T-cell (primary cell): ENCODE results near the gene LRCH1. TPM values are rescaled to one million over a fixed set of nuclear protein-coding genes. Genes with fewer than 3 reads are reported as not detected.

Source experiments
- ATAC-seq, 4 experiments: fragments of 200-7000 bp in 3 of 4; fragments of 150-1000 bp in 1 of 4; cut with Tn5 transposase; replicated peaks in 1 of 4; 1 replicate in 3 of 4; 2 replicates in 1 of 4; pipeline ENCODE4 v1.10.0; 2021; ENCODE audit warnings: moderate library complexity in 3 of 4, mild to moderate bottlenecking in 2 of 4, moderate number of reproducible peaks in 1 of 4
- CTCF ChIA-PET, 2 donors: fragments of 300-600 bp; sonication (Branson Sonifier 250); formaldehyde crosslinking; loops; one replicate each; lab custom pipeline; 2022; ENCODE audit warnings: antibody characterized with exemption in 2 of 2; lab: Charles Lee
- POLR2A ChIA-PET, 2 donors: fragments of 300-600 bp; sonication (Branson Sonifier 250); formaldehyde crosslinking; loops; one replicate each; lab custom pipeline; 2022; ENCODE audit warnings: antibody characterized with exemption in 2 of 2; lab: Charles Lee
- DNase-seq, 35 experiments: peaks; one replicate each; pipeline versions ENCODE4 v3.0.0 to v3.0.0-alpha.2; 2013 to 2023
- H3K27ac ChIP-seq: one replicate; pipeline ENCODE4 v1.5.1; 2013; ENCODE audit warnings: low read length
- H3K27me3 ChIP-seq, 2 experiments: replicated peaks in 1 of 2; 1 replicate in 1 of 2; 2 replicates in 1 of 2; pipeline versions ENCODE4 v1.6.1 to v1.7.0; 2013; ENCODE audit warnings: low read length in 1 of 2, mixed read lengths in 1 of 2; ENCODE audit not compliant: control insufficient read depth in 2 of 2, insufficient read depth in 2 of 2; ENCODE audit errors: extremely low read depth in 1 of 2
- H3K36me3 ChIP-seq, 2 donors: 1 replicate in 1 of 2; 2 replicates in 1 of 2; pipeline versions ENCODE4 v1.6.1 to v1.7.0; 2013; ENCODE audit warnings: low read length in 1 of 2; ENCODE audit not compliant: control insufficient read depth in 2 of 2, insufficient read depth in 1 of 2; ENCODE audit errors: extremely low read depth in 1 of 2
- H3K4me1 ChIP-seq, 2 experiments: 1 replicate in 1 of 2; 2 replicates in 1 of 2; pipeline versions ENCODE4 v1.6.1 to v1.7.0; 2013; ENCODE audit warnings: low read length in 2 of 2, mixed read lengths in 1 of 2; ENCODE audit not compliant: insufficient read depth in 2 of 2, control insufficient read depth in 1 of 2; ENCODE audit errors: extremely low read depth in 1 of 2
- H3K4me3 ChIP-seq, 2 donors: 1 replicate in 1 of 2; 2 replicates in 1 of 2; pipeline versions ENCODE4 v1.5.1 to v1.7.0; 2013; ENCODE audit warnings: mild to moderate bottlenecking in 2 of 2, low read length in 1 of 2, moderate library complexity in 1 of 2; ENCODE audit not compliant: control insufficient read depth in 1 of 2; ENCODE audit errors: extremely low read depth in 1 of 2
- H3K9me3 ChIP-seq: 2 replicates; pipeline ENCODE4 v1.7.0; 2013
- H3K27ac Mint-ChIP-seq, 2 donors: one replicate each; pipeline ENCODE4 v1.8.0; 2020 to 2021; ENCODE audit warnings: mild to moderate bottlenecking in 2 of 2, mixed read lengths in 2 of 2
- H3K27me3 Mint-ChIP-seq, 2 donors: one replicate each; pipeline ENCODE4 v1.8.0; 2021 to 2022; ENCODE audit warnings: mixed read lengths in 2 of 2
- H3K36me3 Mint-ChIP-seq: one replicate; pipeline ENCODE4 v1.8.0; 2021; ENCODE audit warnings: mixed read lengths
- H3K4me1 Mint-ChIP-seq, 3 donors: one replicate each; pipeline ENCODE4 v1.8.0; 2020 to 2022; ENCODE audit warnings: mixed read lengths in 3 of 3, mild to moderate bottlenecking in 1 of 3
- H3K4me3 Mint-ChIP-seq, 3 donors: one replicate each; pipeline ENCODE4 v1.8.0; 2020 to 2022; ENCODE audit warnings: mild to moderate bottlenecking in 3 of 3, mixed read lengths in 3 of 3, moderate library complexity in 3 of 3
- H3K9me3 Mint-ChIP-seq, 3 donors: one replicate each; pipeline ENCODE4 v1.8.0; 2020 to 2022; ENCODE audit warnings: mixed read lengths in 3 of 3
- WGBS: methylation state at CpG from one replicate; pipeline ENCODE4 v1.1.5; 2013; ENCODE audit warnings: missing lambda C conversion rate; ENCODE audit not compliant: insufficient coverage; 5-methylcytosine and 5-hydroxymethylcytosine counted together
- total RNA-seq, 35 experiments: library from RNA in 6 of 35; stranded (reverse) in 6 of 35; fragments of 120-200 nt in 1 of 35; gene quantifications; one replicate each; pipeline versions ENCODE4 v1.2.1 to v1.2.4 and lab custom pipeline; 2013 to 2026

The LRCH1 gene
- total RNA-seq, 5 donors from 2014 or later (not counting 1 experiment from before 2014, with no cell fraction given): 16.0 to 21.8 (median 17.9) TPM

DNA sequence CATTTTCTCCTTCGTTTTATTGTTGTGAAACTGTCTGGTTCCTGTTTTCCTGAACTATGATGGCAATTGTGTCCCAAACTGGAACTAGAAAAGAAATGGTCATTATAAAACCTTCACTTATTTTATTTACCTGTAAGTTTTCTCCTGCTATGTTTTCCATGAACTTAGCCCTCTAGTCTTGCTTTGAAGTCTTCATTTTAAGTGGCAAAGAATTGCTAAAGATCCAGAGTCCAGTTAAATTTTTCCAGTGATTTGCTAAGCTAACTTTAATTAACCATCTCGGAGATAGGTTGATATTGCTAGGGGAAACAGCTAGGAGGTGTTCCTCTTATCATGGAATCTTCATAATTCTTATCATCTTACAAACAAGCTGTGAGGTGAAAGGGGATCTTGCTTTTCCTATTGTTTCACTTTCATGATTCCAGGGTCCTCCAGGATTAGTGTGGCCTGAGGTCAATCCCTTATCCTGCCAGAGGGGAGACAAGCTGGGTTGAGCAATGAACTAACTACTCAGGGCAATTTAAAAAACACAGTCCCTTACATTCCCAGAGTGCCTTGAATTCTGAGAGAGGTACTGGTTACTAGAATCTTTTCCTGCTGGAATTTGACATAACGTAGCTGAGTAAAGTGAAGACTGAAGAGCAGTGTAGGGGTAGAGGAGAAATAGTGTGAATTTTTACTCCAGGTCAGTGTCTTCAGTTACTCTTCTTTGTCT lies 131.5 kb downstream of the LRCH1 start:
- peaks cover 0 to 12% of the 10 kb centered on the region in 2 donors for H3K36me3 ChIP-seq
- Mint-ChIP-seq H3K36me3 (peaks cover 21% of the 10 kb centered on the region), H3K9me3 (no peaks in the 10 kb centered on the region), H3K4me1 (peaks cover 16 to 19% (median 18%) of the 10 kb centered on the region in 3 donors), H3K27ac (no peak overlapping the region), H3K27me3 (no peaks in the 10 kb centered on the region), H3K4me3 (no peak overlapping the region)
- no peaks in the 10 kb centered on the region for H3K27me3 ChIP-seq
- H3K9me3 ChIP-seq: no peaks in the 10 kb centered on the region
- no CpG with 5 or more reads among the region's 3 CpGs for WGBS
- ChIA-PET POLR2A (no interaction called here), CTCF (interaction anchor here (0.6 to 0.8 kb wide), 3 partner anchors 9 to 133 kb away, joined by 3 read pairs; no protein-coding TSS in a partner anchor)
- peaks cover 12% of the 10 kb centered on the region in 2 experiments for H3K4me1 ChIP-seq
- H3K4me3 ChIP-seq: no peak overlapping the region
- no peak for DNase-seq
- no peak overlapping the region for H3K27ac ChIP-seq
- no peak for ATAC-seq

DNA sequence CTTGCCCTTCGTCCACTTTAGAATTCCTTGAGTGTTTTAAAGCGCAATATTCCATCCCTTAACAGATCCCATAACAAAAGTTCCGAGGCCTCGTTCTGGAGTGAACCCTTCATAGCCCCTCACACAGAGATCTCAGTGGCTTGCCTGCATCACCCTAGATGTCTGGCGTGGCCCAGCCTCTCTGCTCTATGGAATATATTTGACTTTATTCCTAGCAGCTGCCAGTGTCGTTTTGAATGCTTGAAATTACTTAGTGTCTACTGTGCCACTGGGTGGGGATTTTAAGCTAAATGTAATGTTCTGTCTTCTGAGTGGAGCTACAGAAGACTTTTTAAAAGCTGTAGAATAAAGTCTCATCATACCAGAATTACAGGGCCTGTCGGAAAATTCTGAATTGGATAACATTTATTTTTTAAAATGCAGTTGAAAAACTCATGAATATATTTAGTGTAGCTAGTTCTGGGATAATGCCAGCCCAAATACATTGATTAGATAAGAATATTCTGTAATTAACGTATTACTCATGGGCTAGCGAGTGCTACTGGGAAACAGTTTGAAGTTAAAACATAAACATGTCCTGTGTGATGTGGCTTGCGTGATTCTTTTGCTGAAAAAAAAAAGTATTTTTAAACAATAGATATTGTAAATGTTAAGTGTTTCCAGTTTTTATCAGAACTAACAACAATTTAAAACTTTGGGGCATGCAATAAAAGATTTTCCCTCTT lies 132.2 kb downstream of the LRCH1 start:
- Histone ChIP-seq H3K27ac (no peak overlapping the region), H3K36me3 (peaks cover 0 to 12% of the 10 kb centered on the region in 2 donors), H3K4me1 (peaks cover 5 to 12% of the 10 kb centered on the region in 2 experiments), H3K27me3 (no peaks in the 10 kb centered on the region), H3K9me3 (no peaks in the 10 kb centered on the region), H3K4me3 (no peak overlapping the region)
- CTCF ChIA-PET: interaction anchor here in 1 of 2 donors (0.8 kb wide), 3 partner anchors 8 to 134 kb away, joined by 3 read pairs; no protein-coding TSS in a partner anchor
- peaks cover 16 to 19% (median 18%) of the 10 kb centered on the region in 3 donors for H3K4me1 Mint-ChIP-seq
- ATAC-seq: no peak
- WGBS: 75% methylated on average over 4 of the region's 10 CpGs
- POLR2A ChIA-PET: no interaction called here
- no peak overlapping the region for H3K27ac Mint-ChIP-seq
- H3K4me3 Mint-ChIP-seq: no peak overlapping the region
- no peaks in the 10 kb centered on the region for H3K27me3 Mint-ChIP-seq
- no peak for DNase-seq
- peaks cover 23% of the 10 kb centered on the region for H3K36me3 Mint-ChIP-seq
- H3K9me3 Mint-ChIP-seq: no peaks in the 10 kb centered on the region

DNA sequence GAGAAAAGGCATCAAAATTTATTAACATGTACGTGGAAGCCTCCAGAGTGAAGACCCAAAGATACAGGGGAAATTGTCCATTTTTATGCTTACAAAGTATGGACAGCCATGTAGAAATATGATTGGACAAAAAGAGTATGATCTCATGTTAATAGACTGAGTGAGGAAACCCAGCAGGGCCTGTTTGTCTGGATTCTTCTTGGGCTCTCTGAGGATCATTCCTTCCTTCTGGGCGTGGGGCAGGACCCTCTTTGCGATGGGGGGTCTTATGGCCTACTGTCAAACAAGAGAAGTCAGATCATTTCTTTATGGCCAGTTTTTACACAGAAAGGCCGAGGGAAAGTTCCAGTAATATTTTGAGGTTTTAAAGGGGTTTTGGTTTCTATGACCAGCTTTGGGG lies 133.2 kb downstream of the LRCH1 start:
- Mint-ChIP-seq H3K36me3 (peaks cover 29% of the 10 kb centered on the region), H3K27ac (no peak overlapping the region), H3K4me1 (peaks cover 16 to 19% (median 18%) of the 10 kb centered on the region in 3 donors), H3K4me3 (no peak overlapping the region), H3K9me3 (no peaks in the 10 kb centered on the region), H3K27me3 (no peaks in the 10 kb centered on the region)
- ATAC-seq (no peak), DNase-seq (no peak)
- no peak overlapping the region for H3K27ac ChIP-seq
- WGBS: 68% methylated on average over 2 of the region's 4 CpGs
- H3K4me1 ChIP-seq: peaks cover 2 to 12% of the 10 kb centered on the region in 2 experiments
- ChIA-PET POLR2A (no interaction called here), CTCF (no interaction called here)
- peaks cover 0 to 14% of the 10 kb centered on the region in 2 donors for H3K36me3 ChIP-seq
- no peaks in the 10 kb centered on the region for H3K9me3 ChIP-seq
- no peaks in the 10 kb centered on the region for H3K27me3 ChIP-seq
- no peak overlapping the region for H3K4me3 ChIP-seq

- WGBS: no CpG with 5 or more reads among the region's 1 CpG
- Mint-ChIP-seq H3K4me3 (no peak overlapping the region), H3K4me1 (peaks cover 16 to 19% (median 18%) of the 10 kb centered on the region in 3 donors), H3K36me3 (peaks cover 33% of the 10 kb centered on the region), H3K9me3 (no peaks in the 10 kb centered on the region), H3K27ac (no peak overlapping the region), H3K27me3 (no peaks in the 10 kb centered on the region)
- Histone ChIP-seq H3K36me3 (peaks cover 0 to 11% of the 10 kb centered on the region in 2 donors), H3K4me1 (peaks cover 2 to 12% of the 10 kb centered on the region in 2 experiments), H3K27ac (no peak overlapping the region), H3K27me3 (no peaks in the 10 kb centered on the region), H3K9me3 (no peaks in the 10 kb centered on the region), H3K4me3 (no peak overlapping the region)
- CTCF ChIA-PET: interaction anchor here in 1 of 2 donors (1.4 kb wide), 1 partner anchor 136 kb away, joined by 5 read pairs; no protein-coding TSS in a partner anchor
- ATAC-seq: peak in 1 of 4 experiments; percentile 62
- DNase-seq: peak in 3 of 35 experiments; percentile 15 to 32 (median 30)
- POLR2A ChIA-PET: interaction anchor here in 1 of 2 donors (0.9 kb wide), 1 partner anchor 1135 kb away, joined by 3 read pairs; no protein-coding TSS in a partner anchor
Measured at GRCh38 chr13:46687810-46688209, 134.8 kb downstream of the LRCH1 start.

DNA sequence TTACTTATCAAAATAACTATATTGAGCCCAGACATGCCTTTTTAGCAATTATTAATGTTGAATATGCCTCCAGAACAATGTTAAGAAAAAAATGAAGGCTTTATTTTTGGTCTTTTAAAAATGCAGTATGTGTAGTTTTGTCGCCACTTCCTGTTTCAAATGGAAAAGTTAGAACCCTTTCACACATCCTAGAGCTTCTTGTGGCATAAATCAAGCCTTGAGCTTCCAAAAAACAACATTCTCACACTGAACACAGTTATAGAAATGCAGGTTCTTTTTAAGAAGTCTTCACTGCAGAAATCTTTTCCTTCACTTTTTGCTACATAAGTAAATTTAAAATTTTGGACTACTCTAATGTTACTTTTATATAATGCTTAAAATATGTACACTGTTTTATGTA lies 135.3 kb downstream of the LRCH1 start:
- ChIA-PET CTCF (no interaction called here), POLR2A (interaction anchor here in 1 of 2 donors (0.6 to 0.9 kb wide), 2 partner anchors 899 to 1134 kb away, joined by 3 read pairs; no protein-coding TSS in a partner anchor)
- Mint-ChIP-seq H3K9me3 (no peaks in the 10 kb centered on the region), H3K27me3 (no peaks in the 10 kb centered on the region), H3K4me1 (peaks cover 16 to 18% (median 17%) of the 10 kb centered on the region in 3 donors), H3K27ac (no peak overlapping the region), H3K4me3 (no peak overlapping the region), H3K36me3 (peaks cover 32% of the 10 kb centered on the region)
- H3K4me3 ChIP-seq: no peak overlapping the region
- peaks cover 2 to 12% of the 10 kb centered on the region in 2 experiments for H3K4me1 ChIP-seq
- H3K27ac ChIP-seq: no peak overlapping the region
- no peak for ATAC-seq
- no peaks in the 10 kb centered on the region for H3K27me3 ChIP-seq
- no CpG with 5 or more reads among the region's 1 CpG for WGBS
- no peaks in the 10 kb centered on the region for H3K9me3 ChIP-seq
- DNase-seq: no peak
- H3K36me3 ChIP-seq: peaks cover 0 to 13% of the 10 kb centered on the region in 2 donors

- Mint-ChIP-seq H3K27me3 (no peaks in the 10 kb centered on the region), H3K36me3 (peaks cover 71% of the 10 kb centered on the region), H3K4me1 (no peaks in the 10 kb centered on the region), H3K4me3 (no peak overlapping the region), H3K27ac (no peak overlapping the region), H3K9me3 (no peaks in the 10 kb centered on the region)
- ChIA-PET POLR2A (interaction anchor here in 1 of 2 donors (0.6 kb wide), 1 partner anchor 15 kb away, joined by 4 read pairs; no protein-coding TSS in a partner anchor), CTCF (no interaction called here)
- Histone ChIP-seq H3K36me3 (peaks cover 5 to 74% of the 10 kb centered on the region in 2 donors), H3K27ac (no peak overlapping the region), H3K4me3 (no peak overlapping the region), H3K27me3 (no peaks in the 10 kb centered on the region), H3K9me3 (no peaks in the 10 kb centered on the region), H3K4me1 (no peaks in the 10 kb centered on the region)
- 93% methylated on average over 2 of the region's 3 CpGs for WGBS
- ATAC-seq (no peak), DNase-seq (no peak)
Measured at GRCh38 chr13:46698014-46698413, 145.0 kb downstream of the LRCH1 start.
